Measurements from ENCODE around the gene BEND3.
"Not testable (repeated sequence)": the region's sequence is repeated elsewhere in the genome, so short reads cannot be mapped to it uniquely, and the experiment has no call there.

DNA sequence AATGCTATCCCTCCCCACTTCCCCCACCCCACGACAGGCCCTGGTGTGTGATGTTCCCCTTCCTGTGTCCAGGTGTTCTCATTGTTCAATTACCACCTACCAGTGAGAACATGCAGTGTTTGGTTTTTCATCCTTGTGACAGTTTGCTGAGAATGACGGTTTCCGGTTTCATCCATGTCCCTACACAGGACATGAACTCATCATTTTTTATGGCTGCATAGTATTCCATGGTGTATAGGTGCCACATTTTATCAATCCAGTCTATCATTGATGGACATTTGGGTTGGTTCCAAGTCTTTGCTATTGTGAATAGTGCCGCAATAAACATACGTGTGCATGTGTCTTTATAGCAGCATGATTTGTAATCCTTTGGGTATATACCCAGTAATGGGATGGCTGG is 49.0 kb upstream of the BEND3 start:
- TF ChIP-seq, protein P1, sequence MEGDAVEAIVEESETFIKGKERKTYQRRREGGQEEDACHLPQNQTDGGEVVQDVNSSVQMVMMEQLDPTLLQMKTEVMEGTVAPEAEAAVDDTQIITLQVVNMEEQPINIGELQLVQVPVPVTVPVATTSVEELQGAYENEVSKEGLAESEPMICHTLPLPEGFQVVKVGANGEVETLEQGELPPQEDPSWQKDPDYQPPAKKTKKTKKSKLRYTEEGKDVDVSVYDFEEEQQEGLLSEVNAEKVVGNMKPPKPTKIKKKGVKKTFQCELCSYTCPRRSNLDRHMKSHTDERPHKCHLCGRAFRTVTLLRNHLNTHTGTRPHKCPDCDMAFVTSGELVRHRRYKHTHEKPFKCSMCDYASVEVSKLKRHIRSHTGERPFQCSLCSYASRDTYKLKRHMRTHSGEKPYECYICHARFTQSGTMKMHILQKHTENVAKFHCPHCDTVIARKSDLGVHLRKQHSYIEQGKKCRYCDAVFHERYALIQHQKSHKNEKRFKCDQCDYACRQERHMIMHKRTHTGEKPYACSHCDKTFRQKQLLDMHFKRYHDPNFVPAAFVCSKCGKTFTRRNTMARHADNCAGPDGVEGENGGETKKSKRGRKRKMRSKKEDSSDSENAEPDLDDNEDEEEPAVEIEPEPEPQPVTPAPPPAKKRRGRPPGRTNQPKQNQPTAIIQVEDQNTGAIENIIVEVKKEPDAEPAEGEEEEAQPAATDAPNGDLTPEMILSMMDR (IDR thresholded peaks at IDR 0.05): not testable (repeated sequence)
- not testable (repeated sequence) for TF ChIP-seq POLR2A (IDR thresholded peaks at IDR 0.05)

Measured in suprapubic skin (tissue), 3 donors.